ENCODE data around the gene RNH1. TPM values are rescaled to one million over a fixed set of nuclear protein-coding genes. Genes with fewer than 3 reads are reported as not detected.

The RNH1 gene
- total RNA-seq, 1 donor from 2014 or later = 85.9 TPM

DNA sequence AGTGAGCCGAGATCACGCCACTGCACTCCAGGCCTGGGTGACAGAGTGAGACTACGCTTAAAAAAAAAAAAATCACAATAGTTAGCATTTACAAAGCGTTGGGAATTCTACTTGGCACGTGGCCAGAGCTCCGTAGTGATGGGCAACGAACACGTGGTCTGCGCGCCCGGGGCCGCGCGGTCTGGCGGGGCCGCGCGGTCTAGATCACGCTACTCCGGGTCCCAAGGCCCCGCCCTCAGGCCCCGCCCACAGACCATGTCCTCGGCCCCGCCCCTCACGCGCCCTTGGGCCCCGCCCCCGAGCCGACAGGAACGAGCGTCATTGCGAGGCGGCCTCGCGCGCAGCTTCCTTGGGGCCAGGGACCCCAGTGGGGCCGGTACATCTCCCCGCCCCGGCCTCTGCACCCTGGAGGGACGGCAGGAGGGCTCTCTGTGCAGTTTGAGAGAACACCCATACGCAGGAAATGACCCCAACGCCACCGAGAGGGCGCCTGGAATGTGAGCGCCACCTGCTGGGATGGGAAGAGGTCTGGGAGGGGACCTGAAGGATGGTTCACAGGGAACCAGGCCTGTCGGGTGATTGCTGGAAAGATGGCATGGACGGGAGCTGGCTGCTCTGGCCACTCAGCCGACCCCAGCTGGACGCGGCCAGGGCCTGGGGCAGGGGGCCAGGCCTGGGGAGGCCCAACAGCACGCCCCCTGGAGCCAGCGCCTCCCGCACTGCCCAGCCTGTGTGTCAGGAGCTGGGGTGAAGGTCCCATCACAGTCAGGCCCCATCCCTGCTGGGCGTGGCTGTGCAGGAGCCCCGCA is 58.9 kb downstream of the RNH1 start:
- Mint-ChIP-seq H3K4me3 (ENCODE audit: unreplicated experiment) (peak overlapping the region; percentile 77), H3K9me3 (ENCODE audit: unreplicated experiment) (peaks cover 7% of the 10 kb centered on the region)

DNA sequence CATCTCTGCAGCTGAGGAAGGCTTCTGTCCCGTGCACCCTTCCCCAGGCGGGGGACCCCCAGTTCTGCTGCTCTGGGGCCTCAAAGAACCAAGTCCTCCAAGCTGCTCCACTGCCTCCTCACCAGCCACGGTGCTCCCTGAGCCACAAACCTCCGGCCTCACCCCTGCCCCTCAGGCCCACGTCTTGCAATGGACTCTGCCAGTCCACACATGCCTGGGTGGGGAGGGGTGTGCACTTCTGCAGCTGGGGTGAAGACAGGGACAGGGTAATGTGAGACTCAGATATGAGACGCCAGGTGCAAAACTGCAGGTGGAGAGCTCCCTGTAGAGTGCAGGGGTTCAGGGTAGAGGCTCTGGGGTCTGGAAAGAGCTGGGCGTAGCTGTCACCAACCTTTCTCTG is 60.2 kb downstream of the RNH1 start:
- DNase-seq = no peak
- Mint-ChIP-seq H3K27ac (ENCODE audit: unreplicated experiment) (no peak overlapping the region), H3K4me1 (ENCODE audit: low read depth, unreplicated experiment) (peaks cover 9% of the 10 kb centered on the region), H3K36me3 (ENCODE audit: unreplicated experiment) (no peaks in the 10 kb centered on the region), H3K27me3 (ENCODE audit: unreplicated experiment) (peaks cover 9% of the 10 kb centered on the region), H3K9me3 (ENCODE audit: unreplicated experiment) (peaks cover 7% of the 10 kb centered on the region), H3K4me3 (ENCODE audit: unreplicated experiment) (no peak overlapping the region)
- TF ChIP-seq, protein P1, sequence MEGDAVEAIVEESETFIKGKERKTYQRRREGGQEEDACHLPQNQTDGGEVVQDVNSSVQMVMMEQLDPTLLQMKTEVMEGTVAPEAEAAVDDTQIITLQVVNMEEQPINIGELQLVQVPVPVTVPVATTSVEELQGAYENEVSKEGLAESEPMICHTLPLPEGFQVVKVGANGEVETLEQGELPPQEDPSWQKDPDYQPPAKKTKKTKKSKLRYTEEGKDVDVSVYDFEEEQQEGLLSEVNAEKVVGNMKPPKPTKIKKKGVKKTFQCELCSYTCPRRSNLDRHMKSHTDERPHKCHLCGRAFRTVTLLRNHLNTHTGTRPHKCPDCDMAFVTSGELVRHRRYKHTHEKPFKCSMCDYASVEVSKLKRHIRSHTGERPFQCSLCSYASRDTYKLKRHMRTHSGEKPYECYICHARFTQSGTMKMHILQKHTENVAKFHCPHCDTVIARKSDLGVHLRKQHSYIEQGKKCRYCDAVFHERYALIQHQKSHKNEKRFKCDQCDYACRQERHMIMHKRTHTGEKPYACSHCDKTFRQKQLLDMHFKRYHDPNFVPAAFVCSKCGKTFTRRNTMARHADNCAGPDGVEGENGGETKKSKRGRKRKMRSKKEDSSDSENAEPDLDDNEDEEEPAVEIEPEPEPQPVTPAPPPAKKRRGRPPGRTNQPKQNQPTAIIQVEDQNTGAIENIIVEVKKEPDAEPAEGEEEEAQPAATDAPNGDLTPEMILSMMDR (IDR thresholded peaks at IDR 0.05; ENCODE audit: partially characterized antibody, unreplicated experiment) = no peak

More for the DNA sequence above, 58.9 kb downstream of the RNH1 start:
- peak overlapping the region; percentile 86 for H3K27ac Mint-ChIP-seq (ENCODE audit: unreplicated experiment)
- H3K4me1 Mint-ChIP-seq (ENCODE audit: low read depth, unreplicated experiment) = peaks cover 13% of the 10 kb centered on the region
- H3K36me3 Mint-ChIP-seq (ENCODE audit: unreplicated experiment) = no peaks in the 10 kb centered on the region
- peaks cover 13% of the 10 kb centered on the region for H3K27me3 Mint-ChIP-seq (ENCODE audit: unreplicated experiment)
- peak; percentile 96 for DNase-seq
- TF ChIP-seq, protein P1 (IDR thresholded peaks at IDR 0.05; ENCODE audit: partially characterized antibody, unreplicated experiment) = peak; percentile 74

DNA sequence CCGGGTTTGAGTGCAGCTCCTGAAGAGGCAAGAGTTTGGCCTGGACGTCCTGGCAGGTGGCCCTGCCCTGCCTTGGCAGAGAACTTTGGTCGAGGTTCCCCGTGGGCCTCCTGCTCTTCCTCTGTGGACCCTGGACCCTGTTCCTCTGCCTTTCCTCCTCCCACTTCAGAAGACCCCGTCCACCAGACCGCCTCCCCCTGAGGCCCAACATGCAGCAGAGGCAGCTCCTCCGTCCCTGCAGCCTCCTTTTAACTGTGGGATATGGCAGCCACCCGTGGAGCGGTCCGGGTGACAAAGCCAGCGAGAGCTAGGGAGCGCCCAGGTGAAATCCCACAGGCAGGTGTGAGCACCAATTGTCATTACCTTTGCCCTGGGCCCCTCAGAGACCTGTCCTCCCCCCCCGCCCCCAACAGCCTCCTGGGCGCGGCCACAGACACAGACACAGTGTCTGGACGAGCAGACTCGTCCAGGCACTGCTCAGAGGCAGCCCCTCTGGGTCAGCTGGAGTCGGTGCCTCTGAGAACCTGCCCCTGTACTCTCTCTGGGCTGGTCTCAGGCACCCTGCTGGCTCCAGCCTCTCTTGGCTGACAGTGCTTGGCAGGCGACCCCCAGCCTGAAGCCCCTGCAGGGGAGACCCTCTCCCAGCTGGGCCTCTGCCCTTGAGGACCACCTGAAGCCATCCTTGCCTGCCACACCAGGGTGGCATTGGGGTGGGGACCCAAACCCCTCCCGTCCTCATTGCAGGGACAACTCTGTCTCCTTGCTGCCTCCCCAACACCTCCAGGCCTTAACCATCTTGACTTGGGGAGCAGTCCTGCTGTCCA is 61.1 kb downstream of the RNH1 start:
- Mint-ChIP-seq H3K27ac (ENCODE audit: unreplicated experiment) (no peak overlapping the region), H3K27me3 (ENCODE audit: unreplicated experiment) (peaks cover 6% of the 10 kb centered on the region), H3K36me3 (ENCODE audit: unreplicated experiment) (no peaks in the 10 kb centered on the region), H3K9me3 (ENCODE audit: unreplicated experiment) (peaks cover 6% of the 10 kb centered on the region), H3K4me3 (ENCODE audit: unreplicated experiment) (no peak overlapping the region), H3K4me1 (ENCODE audit: low read depth, unreplicated experiment) (peaks cover 4% of the 10 kb centered on the region)
- no peak for DNase-seq
- TF ChIP-seq, protein P1 (IDR thresholded peaks at IDR 0.05; ENCODE audit: partially characterized antibody, unreplicated experiment) = no peak

Other genes with a start within 250 kb of the RNH1 start
- not detected for gene NLRP6, start 228.8 kb downstream of the RNH1 start, total RNA-seq (ENCODE audit: unreplicated experiment)
- 14.4 TPM for gene PGGHG, start 218.1 kb downstream of the RNH1 start, total RNA-seq (ENCODE audit: unreplicated experiment)
- gene IFITM5, start 207.7 kb downstream of the RNH1 start, total RNA-seq (ENCODE audit: unreplicated experiment) = not detected
- gene IFITM2, start 199.4 kb downstream of the RNH1 start, total RNA-seq (ENCODE audit: unreplicated experiment) = 2.5 TPM
- 2.6 TPM for gene IFITM1, start 193.2 kb downstream of the RNH1 start, total RNA-seq (ENCODE audit: unreplicated experiment)
- gene IFITM3, start 186.4 kb downstream of the RNH1 start, total RNA-seq (ENCODE audit: unreplicated experiment) = 0.93 TPM
- gene B4GALNT4, start 137.7 kb downstream of the RNH1 start, total RNA-seq (ENCODE audit: unreplicated experiment) = 418 TPM
- not detected for gene PKP3, start 113.0 kb downstream of the RNH1 start, total RNA-seq (ENCODE audit: unreplicated experiment)
- 26.5 TPM for gene SIGIRR, start 92.2 kb downstream of the RNH1 start, total RNA-seq (ENCODE audit: unreplicated experiment)
- gene ANO9, start 65.2 kb downstream of the RNH1 start, total RNA-seq (ENCODE audit: unreplicated experiment) = 1.8 TPM
- gene PTDSS2, start 57.0 kb downstream of the RNH1 start, total RNA-seq (ENCODE audit: unreplicated experiment) = 123 TPM
- 140 TPM for gene HRAS, start 28.3 kb upstream of the RNH1 start, total RNA-seq (ENCODE audit: unreplicated experiment)
- gene LRRC56, start 30.3 kb upstream of the RNH1 start, total RNA-seq (ENCODE audit: unreplicated experiment) = 2.6 TPM
- 2.3 TPM for gene LMNTD2, start 53.5 kb upstream of the RNH1 start, total RNA-seq (ENCODE audit: unreplicated experiment)
- 9.4 TPM for gene RASSF7, start 53.7 kb upstream of the RNH1 start, total RNA-seq (ENCODE audit: unreplicated experiment)
- gene PHRF1, start 69.2 kb upstream of the RNH1 start, total RNA-seq (ENCODE audit: unreplicated experiment) = 41.6 TPM
- 17.7 TPM for gene IRF7, start 108.7 kb upstream of the RNH1 start, total RNA-seq (ENCODE audit: unreplicated experiment)
- gene CDHR5, start 117.7 kb upstream of the RNH1 start, total RNA-seq (ENCODE audit: unreplicated experiment) = not detected
- gene SCT, start 119.9 kb upstream of the RNH1 start, total RNA-seq (ENCODE audit: unreplicated experiment) = not detected
- 2.9 TPM for gene DRD4, start 130.0 kb upstream of the RNH1 start, total RNA-seq (ENCODE audit: unreplicated experiment)
- 51.5 TPM for gene DEAF1, start 188.0 kb upstream of the RNH1 start, total RNA-seq (ENCODE audit: unreplicated experiment)
- gene TMEM80, start 188.6 kb upstream of the RNH1 start, total RNA-seq (ENCODE audit: unreplicated experiment) = 29.7 TPM
- gene EPS8L2, start 199.0 kb upstream of the RNH1 start, total RNA-seq (ENCODE audit: unreplicated experiment) = 12.7 TPM
- gene TALDO1, start 240.2 kb upstream of the RNH1 start, total RNA-seq (ENCODE audit: unreplicated experiment) = 182 TPM

Measured in glutamatergic neuron (in vitro differentiated cells).